HG03159 (cell line): Measurements from ENCODE around the gene CCDC141.
"Not testable (repeated sequence)": the region's sequence is repeated elsewhere in the genome, so short reads cannot be mapped to it uniquely, and the experiment has no call there.

Experiments
- ATAC-seq: cut with Tn5 transposase; IDR thresholded peaks from one replicate; pipeline ENCODE4 v1.9.1; 2021; ENCODE audit warnings: mild to moderate bottlenecking, moderate library complexity; ENCODE audit not compliant: unreplicated experiment

The CCDC141 gene, protein sequence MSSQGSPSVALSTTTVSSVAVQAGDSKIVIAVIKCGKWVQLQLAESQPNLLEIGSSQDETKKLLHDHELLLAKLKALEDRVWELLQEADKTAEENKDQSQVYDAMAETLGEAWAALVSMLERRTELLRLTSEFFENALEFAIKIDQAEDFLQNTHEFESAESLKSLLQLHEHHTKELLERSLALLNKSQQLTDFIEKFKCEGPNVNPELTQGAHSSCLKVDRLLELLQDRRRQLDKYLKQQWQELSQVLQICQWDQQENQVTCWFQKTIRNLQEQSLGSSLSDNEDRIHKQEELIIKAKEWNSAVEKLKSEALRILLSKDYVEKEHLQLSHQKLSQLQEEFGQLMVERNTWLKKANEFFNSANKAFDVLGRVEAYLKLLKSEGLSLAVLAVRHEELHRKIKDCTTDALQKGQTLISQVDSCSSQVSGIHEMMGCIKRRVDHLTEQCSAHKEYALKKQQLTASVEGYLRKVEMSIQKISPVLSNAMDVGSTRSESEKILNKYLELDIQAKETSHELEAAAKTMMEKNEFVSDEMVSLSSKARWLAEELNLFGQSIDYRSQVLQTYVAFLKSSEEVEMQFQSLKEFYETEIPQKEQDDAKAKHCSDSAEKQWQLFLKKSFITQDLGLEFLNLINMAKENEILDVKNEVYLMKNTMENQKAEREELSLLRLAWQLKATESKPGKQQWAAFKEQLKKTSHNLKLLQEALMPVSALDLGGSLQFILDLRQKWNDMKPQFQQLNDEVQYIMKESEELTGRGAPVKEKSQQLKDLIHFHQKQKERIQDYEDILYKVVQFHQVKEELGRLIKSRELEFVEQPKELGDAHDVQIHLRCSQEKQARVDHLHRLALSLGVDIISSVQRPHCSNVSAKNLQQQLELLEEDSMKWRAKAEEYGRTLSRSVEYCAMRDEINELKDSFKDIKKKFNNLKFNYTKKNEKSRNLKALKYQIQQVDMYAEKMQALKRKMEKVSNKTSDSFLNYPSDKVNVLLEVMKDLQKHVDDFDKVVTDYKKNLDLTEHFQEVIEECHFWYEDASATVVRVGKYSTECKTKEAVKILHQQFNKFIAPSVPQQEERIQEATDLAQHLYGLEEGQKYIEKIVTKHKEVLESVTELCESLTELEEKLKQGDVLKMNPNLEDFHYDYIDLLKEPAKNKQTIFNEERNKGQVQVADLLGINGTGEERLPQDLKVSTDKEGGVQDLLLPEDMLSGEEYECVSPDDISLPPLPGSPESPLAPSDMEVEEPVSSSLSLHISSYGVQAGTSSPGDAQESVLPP (N-terminal part only)

GRCh38 chr2:179049546-179050311 lies at the start of gene CCDC141:
TSS of gene CCDC141 (minus strand) at chr2:179050137. CDS start at chr2:179049941, 196 bp downstream.
- peak; percentile 76 for ATAC-seq

DNA sequence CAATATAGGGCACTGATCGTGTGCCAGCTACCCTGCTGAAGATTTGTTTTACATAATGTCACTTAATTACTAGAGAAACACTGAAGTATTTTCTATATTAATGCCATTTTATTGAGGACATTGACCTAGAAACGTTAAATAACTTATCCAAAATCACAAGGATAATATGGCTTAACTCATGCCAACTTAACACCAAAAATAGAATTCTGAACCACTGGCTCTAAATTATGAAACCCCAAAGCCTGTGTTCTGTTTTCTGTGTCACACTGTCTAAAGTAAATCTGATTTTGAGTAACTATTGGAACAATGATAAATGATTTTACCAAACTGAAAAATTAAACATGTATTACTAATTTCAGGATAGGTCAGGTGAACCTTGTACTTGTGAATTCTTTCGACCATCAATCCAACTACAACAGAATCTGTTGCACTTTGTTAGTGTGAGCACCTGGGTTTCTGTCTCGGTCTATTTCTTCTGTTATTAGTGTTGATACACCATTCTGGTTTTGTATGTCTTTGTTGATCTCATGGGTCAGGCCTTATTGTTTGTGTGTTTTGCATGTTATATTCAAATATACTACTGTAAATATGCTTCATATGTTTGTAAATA lies 48.2 kb upstream of the CCDC141 start:
- ATAC-seq, result peak; percentile 28

GRCh38 chr2:179097131-179097530 lies 47.2 kb upstream of the CCDC141 start:
- ATAC-seq, result no peak

DNA sequence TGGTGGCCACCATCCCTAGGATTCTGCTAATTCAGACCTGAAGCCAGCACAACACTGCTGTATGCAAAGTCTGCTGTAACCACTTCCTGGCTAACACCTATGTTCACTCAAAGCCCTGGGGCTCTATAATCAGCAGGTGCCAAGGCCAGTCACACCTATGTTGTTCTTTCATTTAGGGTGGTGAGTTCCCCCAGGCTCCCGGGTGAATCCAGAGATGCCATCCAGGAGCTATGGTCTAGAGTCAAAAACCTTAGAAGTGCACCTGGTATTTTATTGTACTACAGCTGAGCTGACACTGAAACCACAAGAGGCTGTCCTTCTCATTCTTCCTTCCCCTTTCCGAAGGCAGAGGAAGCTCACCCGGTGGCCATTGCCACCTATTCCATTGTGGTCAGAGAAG lies 46.2 kb upstream of the CCDC141 start:
- ATAC-seq, result peak; percentile 97

DNA sequence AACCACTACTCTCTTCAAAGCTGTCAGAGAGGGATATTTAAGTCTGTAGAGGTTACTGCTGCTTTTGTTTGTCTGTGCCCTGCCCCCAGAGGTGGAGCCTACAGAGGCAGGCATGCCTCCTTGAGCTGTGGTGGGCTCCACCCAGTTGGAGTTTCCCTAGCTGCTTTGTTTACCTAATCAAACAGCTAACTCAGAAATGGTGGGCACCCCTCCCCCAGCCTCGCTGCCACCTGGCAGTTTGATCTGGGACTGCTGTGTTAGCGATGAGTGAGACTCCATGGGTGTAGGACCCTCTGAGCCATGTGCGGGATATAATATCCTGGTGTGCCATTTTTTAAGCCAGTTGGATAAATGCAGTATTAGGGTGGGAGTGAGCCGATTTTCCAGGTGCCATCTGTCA lies 43.0 kb upstream of the CCDC141 start:
- ATAC-seq, result not testable (repeated sequence)

- no peak for ATAC-seq
Measured at GRCh38 chr2:179082697-179083096, 32.8 kb upstream of the CCDC141 start.

- no peak for ATAC-seq
Measured at GRCh38 chr2:179081954-179082353, 32.0 kb upstream of the CCDC141 start.

DNA sequence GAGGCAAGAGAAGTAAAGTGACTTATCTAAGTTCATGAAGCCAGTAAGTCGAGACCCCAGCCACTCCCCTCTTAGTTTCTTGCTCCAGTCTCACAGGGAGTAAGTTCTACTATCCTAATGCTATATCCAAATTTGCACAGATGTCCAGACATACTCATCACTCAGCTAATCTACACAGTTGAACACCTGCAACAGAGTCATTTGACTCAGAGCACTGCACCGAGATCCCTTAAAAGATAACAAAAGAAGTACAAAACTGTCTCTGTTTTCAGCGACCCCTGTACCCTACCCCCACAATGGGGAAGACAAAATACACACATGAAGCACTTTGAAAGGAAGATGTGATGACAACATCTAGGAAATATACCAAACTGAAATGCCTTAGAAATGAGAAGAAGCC lies 22.6 kb upstream of the CCDC141 start:
- no peak for ATAC-seq

DNA sequence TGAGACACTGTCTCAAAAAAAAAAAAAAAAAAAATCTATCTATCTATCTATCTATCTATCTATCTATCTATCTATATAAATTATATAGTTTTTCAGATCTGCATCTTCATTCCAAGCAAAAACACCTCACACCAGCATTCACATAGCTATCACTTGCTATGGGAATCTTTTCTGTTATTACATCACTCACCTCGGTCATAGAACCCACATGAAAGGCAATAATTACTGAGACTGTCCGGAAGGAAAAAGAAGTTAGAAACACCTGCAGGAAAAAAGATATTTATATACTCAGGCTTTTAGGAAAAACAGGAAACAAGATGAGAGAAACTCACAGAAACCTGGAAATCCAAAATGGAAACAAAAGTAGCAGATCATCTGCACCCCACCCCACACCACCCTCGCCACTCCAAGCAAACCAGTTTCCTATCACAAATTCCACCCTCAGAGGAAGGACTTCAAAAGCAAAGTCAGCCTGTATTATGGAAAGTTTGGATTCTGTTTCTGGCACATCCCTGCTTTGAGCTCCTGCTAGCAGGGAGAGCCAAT lies 21.9 kb upstream of the CCDC141 start:
- no peak for ATAC-seq

- ATAC-seq, result no peak
Measured at GRCh38 chr2:179070895-179071294, 21.0 kb upstream of the CCDC141 start.

GRCh38 chr2:179069685-179070084 lies 19.7 kb upstream of the CCDC141 start:
- no peak for ATAC-seq

DNA sequence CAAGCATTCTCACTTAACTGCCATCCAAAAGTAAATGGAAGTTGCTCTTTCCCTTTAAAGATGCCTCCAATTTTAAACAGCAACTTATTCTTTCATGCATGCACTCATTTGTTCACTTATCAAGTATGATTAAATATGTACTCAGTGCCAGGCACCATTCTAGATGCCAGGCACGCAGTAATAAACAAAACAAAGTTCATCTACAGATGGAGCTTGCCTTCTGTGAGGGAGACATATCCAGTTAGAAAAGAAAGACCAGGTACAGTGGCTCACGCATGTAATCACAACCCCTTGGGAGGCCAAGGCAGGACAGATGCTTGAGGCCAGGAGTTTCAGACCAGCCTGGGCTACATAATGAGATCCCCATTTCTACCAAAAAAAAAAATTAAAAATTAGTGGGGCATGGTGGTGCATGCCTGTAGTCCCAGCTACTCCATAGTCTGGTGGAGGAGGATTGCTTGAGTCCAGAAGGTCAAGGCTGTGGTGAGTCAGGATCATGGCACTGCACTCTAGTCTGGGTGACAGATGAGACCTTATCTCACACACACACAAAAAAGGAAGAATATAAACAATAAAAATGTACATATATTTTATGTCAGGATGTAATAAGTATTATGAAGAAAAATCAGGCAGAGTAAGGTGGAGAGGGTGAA lies 19.2 kb upstream of the CCDC141 start:
- ATAC-seq, result no peak

DNA sequence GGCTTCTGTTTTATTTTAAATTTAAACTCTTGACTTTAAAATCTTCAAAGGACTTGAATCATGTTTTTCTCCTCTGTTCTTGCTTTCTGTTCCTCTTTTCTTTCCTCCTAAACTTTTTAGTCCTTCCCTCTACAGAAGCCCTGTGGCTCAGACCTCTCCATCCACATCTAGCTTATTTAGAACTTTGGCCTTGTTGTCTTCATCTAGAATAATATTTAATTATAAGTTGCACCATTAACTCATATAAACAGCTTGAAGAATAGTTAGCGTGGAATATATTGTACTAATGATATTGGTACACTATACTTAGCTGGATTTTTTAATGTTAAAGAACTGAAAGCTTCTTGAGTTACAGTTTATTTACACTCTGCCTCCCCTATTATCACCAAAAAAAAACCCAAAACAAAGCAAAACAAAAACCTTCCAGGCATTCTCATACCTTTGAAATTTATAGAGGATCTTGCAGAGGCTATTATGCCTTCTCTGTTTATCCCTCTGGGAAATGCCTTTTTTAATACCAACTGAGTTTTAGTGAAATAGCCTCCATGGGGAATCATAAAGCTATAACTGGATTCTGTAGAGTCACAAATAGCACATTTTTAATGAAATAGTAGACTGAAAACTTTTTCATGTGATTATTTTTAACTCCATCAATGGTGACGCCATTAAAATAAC lies 9.2 kb upstream of the CCDC141 start:
- ATAC-seq, result peak; percentile 63

DNA sequence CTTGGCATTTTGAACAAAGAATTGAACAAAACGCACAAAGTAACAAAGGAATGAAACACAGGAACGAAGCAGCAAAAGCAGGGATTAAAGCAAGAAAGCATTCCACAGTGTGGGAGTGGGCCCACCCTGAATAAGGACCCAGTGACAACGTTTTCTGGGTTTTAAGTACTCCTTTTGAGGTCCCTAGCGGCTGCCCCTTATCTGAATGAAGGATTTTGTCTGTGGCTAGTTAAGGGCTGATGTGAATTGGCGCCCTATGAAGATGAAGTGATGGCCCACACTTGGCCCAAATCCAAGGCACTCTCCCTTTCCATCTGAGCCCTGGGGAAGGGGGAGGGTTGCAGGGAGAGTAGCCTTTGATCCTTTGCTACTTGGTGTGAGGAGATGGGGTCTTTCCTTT lies 7.8 kb upstream of the CCDC141 start:
- no peak for ATAC-seq

DNA sequence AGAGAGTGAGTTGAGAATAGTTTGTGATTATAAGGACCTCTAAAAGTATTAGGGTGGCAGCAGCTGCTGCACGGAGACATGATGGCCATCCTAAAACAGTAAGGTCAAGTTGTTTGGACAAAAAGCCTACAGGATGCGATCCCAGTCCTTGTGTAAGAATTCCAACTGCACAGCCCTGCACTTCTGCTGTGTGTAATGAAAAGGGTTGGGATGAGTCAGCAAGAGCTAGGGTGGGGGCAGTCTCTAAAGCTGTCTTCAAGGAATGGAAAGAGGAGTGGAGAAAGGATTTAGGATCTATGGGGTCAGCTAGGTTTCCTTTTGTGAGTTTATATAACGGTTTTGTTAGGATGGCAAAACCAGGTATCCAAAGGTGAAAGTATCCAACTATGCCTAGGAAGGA lies 3.6 kb upstream of the CCDC141 start:
- not testable (repeated sequence) for ATAC-seq

DNA sequence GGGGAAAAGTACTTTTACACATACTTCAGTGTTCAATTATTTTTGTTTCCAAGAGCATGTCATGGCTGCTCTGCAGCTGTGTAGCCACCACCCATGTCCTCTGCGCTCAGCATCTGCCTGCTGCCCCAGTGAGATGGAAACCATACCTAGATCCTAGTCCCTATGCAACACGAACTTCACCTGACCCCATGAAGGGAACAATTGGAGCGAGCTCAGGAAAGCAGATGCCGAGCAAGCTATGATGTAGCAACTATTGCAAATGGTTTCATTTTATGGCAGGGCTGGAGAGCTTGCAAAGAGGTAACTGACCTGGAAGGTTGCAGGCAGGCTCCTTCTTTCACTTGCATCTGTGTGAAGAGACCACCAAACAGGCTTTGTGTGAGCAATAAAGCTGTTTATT lies 1.3 kb upstream of the CCDC141 start:
- no peak for ATAC-seq

DNA sequence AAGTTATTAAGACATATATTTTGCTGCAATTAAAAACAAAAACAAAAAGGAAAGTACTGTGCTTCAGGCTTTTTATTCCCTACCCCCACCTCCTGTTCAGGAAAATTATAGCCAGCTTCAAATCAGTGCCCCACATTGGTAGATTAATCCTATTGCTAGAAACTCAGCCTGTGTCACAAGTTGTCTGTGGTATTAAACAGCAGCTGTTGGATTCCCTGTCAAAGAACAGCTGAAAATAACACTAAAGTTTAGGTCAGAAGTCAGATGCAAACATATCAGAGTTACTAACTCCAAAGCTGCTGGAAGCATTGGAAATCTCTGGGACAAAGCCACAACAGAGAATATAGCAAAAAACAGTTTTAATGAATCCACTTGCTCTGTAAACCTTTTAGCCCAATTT lies 818 bp upstream of the CCDC141 start:
- no peak for ATAC-seq

- peak; percentile 44 for ATAC-seq
Measured at GRCh38 chr2:179049203-179049545, 763 bp downstream of the CCDC141 start.

DNA sequence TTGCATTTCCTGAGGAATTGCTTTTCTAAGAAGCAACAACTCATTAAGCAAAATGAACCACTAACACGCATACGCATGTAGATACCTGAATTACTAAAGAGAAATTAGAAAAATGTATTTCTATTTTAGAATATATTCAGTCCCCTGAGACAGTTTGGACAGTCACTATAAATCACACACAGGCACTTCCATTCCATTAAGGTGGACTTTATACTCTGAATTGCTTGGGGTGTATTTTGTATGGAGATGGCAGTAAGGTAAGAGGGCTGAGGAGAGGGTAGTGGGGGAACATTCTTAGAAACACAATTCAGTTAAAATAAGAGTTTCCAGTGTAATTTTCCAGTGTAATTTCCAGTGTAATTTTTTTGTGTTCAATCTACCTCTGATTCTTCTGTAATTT lies 1.8 kb downstream of the CCDC141 start:
- no peak for ATAC-seq
